ENCODE measurements around the gene TJP3. TPM values are rescaled to one million over a fixed set of nuclear protein-coding genes. Genes with fewer than 3 reads are reported as not detected.

Gene TJP3
- total and polyA plus RNA-seq, 2 donors from 2014 or later = 26.5 to 32.5 TPM

DNA sequence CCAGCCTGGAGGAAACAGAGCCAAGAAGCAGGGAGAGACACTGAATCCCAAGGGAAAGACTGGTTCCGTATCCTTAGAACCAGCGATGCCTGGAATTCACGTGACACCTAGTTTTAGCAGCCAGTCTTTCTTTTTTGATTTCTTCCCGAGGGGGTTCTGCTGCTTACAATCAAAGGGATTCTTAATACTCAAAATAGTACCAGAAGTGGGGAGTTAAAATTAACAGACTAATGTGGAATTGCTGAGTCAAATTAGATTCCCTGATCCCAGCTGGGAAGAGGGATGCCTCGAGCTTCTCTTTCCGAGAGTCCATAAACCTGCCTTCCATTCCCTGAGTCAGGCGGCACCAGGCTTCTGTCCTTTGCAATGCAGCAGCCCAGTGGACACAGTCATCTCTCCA, 82.8 kb downstream of the TJP3 start:
- Histone ChIP-seq H3K9ac (ENCODE audit: low read length in 3 of 3) (no peak overlapping the region), H3K4me3 (ENCODE audit: low read length in 3 of 3) (no peak overlapping the region), H3K27me3 (ENCODE audit: control insufficient read depth, insufficient read depth, low read length) (no peaks in the 10 kb centered on the region), H3K4me1 (ENCODE audit: control insufficient read depth in 2 of 3, insufficient read depth in 2 of 3, low read depth in 1 of 3, low read length in 3 of 3) (no peaks in the 10 kb centered on the region), H3K27ac (ENCODE audit: low read depth in 2 of 2, low read length in 2 of 2) (no peak overlapping the region), H3K36me3 (ENCODE audit: control insufficient read depth in 2 of 3, insufficient read depth in 3 of 3, low read length in 3 of 3) (no peaks in the 10 kb centered on the region), H3K9me3 (ENCODE audit: control insufficient read depth in 2 of 3, insufficient read depth in 1 of 3, low read length in 3 of 3) (no peaks in the 10 kb centered on the region)
- no peak for FAIRE-seq
- DNase-seq = no peak
- TF ChIP-seq, protein P1, sequence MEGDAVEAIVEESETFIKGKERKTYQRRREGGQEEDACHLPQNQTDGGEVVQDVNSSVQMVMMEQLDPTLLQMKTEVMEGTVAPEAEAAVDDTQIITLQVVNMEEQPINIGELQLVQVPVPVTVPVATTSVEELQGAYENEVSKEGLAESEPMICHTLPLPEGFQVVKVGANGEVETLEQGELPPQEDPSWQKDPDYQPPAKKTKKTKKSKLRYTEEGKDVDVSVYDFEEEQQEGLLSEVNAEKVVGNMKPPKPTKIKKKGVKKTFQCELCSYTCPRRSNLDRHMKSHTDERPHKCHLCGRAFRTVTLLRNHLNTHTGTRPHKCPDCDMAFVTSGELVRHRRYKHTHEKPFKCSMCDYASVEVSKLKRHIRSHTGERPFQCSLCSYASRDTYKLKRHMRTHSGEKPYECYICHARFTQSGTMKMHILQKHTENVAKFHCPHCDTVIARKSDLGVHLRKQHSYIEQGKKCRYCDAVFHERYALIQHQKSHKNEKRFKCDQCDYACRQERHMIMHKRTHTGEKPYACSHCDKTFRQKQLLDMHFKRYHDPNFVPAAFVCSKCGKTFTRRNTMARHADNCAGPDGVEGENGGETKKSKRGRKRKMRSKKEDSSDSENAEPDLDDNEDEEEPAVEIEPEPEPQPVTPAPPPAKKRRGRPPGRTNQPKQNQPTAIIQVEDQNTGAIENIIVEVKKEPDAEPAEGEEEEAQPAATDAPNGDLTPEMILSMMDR (IDR thresholded peaks at IDR 0.05; ENCODE audit: borderline replicate concordance, extremely low read depth, insufficient read depth) = no peak
- intact Hi-C loops (cut with DNase I) = no loop called here

DNA sequence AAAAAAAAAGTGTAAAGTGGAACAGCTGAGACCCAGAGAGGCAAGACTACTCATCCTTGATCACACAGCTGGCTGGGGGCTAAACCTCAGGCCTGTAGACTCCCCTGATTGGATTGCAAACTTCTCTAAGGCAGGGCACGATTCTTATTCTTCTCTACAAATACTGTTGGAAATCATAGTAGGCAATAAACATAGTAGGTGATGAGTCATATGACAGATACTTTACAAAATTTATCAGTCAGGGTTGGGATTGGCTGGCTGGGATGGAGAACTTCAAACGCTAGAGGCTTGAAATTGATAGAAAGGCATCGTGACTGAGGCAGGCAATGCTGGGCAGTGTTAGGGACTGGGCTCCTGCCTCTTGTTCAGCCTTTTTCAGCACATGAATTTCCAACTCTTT, 83.9 kb downstream of the TJP3 start:
- H3K9me3 ChIP-seq (ENCODE audit: control insufficient read depth in 2 of 3, insufficient read depth in 1 of 3, low read length in 3 of 3) = peaks cover 0 to 4% (median 0%) of the 10 kb centered on the region in 3 donors
- H3K4me1 ChIP-seq (ENCODE audit: control insufficient read depth in 2 of 3, insufficient read depth in 2 of 3, low read depth in 1 of 3, low read length in 3 of 3) = no peaks in the 10 kb centered on the region
- no peak overlapping the region for H3K9ac ChIP-seq (ENCODE audit: low read length in 3 of 3)
- H3K4me3 ChIP-seq (ENCODE audit: low read length in 3 of 3) = no peak overlapping the region
- TF ChIP-seq, protein P1 (IDR thresholded peaks at IDR 0.05; ENCODE audit: borderline replicate concordance, extremely low read depth, insufficient read depth) = no peak
- DNase-seq = no peak
- intact Hi-C loops (cut with DNase I) = no loop called here
- H3K27ac ChIP-seq (ENCODE audit: low read depth in 2 of 2, low read length in 2 of 2) = no peak overlapping the region
- no peaks in the 10 kb centered on the region for H3K36me3 ChIP-seq (ENCODE audit: control insufficient read depth in 2 of 3, insufficient read depth in 3 of 3, low read length in 3 of 3)
- no peak for FAIRE-seq
- no peaks in the 10 kb centered on the region for H3K27me3 ChIP-seq (ENCODE audit: control insufficient read depth, insufficient read depth, low read length)

DNA sequence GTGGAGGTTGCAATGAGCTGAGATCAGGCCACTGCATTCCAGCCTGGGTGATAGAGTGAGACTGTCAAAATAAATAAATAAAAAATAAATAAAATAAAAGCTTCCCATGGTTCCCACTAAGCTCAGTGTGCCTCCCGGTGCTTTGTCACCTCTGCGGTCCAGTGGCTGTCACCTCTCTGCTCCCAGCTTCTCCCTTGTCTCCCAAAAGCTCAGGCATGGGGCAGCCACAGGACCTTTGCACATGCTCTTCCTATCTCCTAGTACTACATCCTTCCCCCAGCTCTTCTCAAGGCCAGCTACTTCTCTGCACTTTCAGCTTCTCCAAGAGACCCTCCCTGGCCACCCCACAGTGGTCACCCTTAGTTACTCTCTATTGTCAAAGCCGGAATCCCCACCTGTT, 85.6 kb downstream of the TJP3 start:
- Histone ChIP-seq H3K27me3 (ENCODE audit: control insufficient read depth, insufficient read depth, low read length) (no peaks in the 10 kb centered on the region), H3K4me1 (ENCODE audit: control insufficient read depth in 2 of 3, insufficient read depth in 2 of 3, low read depth in 1 of 3, low read length in 3 of 3) (no peaks in the 10 kb centered on the region), H3K4me3 (ENCODE audit: low read length in 3 of 3) (no peak overlapping the region), H3K27ac (ENCODE audit: low read depth in 2 of 2, low read length in 2 of 2) (no peak overlapping the region), H3K9me3 (ENCODE audit: control insufficient read depth in 2 of 3, insufficient read depth in 1 of 3, low read length in 3 of 3) (peaks cover 0 to 4% (median 0%) of the 10 kb centered on the region in 3 donors), H3K9ac (ENCODE audit: low read length in 3 of 3) (no peak overlapping the region), H3K36me3 (ENCODE audit: control insufficient read depth in 2 of 3, insufficient read depth in 3 of 3, low read length in 3 of 3) (no peaks in the 10 kb centered on the region)
- TF ChIP-seq, protein P1 (IDR thresholded peaks at IDR 0.05; ENCODE audit: borderline replicate concordance, extremely low read depth, insufficient read depth) = no peak
- intact Hi-C loops (cut with DNase I) = no loop called here
- FAIRE-seq (no peak), DNase-seq (no peak)

DNA sequence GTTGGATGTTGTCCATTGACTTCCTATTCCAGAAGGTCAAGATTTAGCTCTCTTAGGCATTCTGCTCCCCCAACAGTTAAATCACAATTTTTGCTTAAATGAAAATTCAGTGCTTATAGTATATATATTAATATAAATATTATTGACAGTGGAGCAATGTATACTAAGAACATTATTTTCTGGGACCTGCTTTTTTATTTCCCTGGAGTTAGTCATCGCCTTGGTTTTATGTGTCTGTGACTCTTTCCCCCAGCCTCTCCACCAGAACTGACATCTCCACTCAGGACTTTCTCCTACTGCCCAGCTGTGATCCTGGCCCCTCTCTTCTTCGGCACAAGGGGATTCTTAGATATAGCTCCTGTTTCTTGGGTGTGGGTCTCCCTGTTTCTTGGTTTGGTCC, 88.2 kb downstream of the TJP3 start:
- no peak for FAIRE-seq
- H3K27me3 ChIP-seq (ENCODE audit: control insufficient read depth, insufficient read depth, low read length) = peaks cover 4% of the 10 kb centered on the region
- intact Hi-C loops (cut with DNase I) = no loop called here
- no peak for DNase-seq
- no peak overlapping the region for H3K4me3 ChIP-seq (ENCODE audit: low read length in 3 of 3)
- H3K4me1 ChIP-seq (ENCODE audit: control insufficient read depth in 2 of 3, insufficient read depth in 2 of 3, low read depth in 1 of 3, low read length in 3 of 3) = peaks cover 0 to 2% (median 0%) of the 10 kb centered on the region in 3 donors
- H3K27ac ChIP-seq (ENCODE audit: low read depth in 2 of 2, low read length in 2 of 2) = no peak overlapping the region
- H3K9me3 ChIP-seq (ENCODE audit: control insufficient read depth in 2 of 3, insufficient read depth in 1 of 3, low read length in 3 of 3) = peaks cover 0 to 4% (median 0%) of the 10 kb centered on the region in 3 donors
- H3K36me3 ChIP-seq (ENCODE audit: control insufficient read depth in 2 of 3, insufficient read depth in 3 of 3, low read length in 3 of 3) = no peaks in the 10 kb centered on the region
- TF ChIP-seq, protein P1 (IDR thresholded peaks at IDR 0.05; ENCODE audit: borderline replicate concordance, extremely low read depth, insufficient read depth) = no peak
- H3K9ac ChIP-seq (ENCODE audit: low read length in 3 of 3) = no peak overlapping the region
